Stimulated activated CD4-positive, alpha-beta T cell treated with anti-CD3 and anti-CD28 coated beads, Interleukin-2, amount 100 ng/mL, for 24 hours (primary cell): ENCODE measurements around the gene SLC39A9.
"Not testable (repeated sequence)": the region's sequence is repeated elsewhere in the genome, so short reads cannot be mapped to it uniquely, and the experiment has no call there.

Experiments used
- DNase-seq, 2 donors: peaks; one replicate each; pipeline ENCODE4 v3.0.0-alpha.2; 2020

Gene SLC39A9

DNA sequence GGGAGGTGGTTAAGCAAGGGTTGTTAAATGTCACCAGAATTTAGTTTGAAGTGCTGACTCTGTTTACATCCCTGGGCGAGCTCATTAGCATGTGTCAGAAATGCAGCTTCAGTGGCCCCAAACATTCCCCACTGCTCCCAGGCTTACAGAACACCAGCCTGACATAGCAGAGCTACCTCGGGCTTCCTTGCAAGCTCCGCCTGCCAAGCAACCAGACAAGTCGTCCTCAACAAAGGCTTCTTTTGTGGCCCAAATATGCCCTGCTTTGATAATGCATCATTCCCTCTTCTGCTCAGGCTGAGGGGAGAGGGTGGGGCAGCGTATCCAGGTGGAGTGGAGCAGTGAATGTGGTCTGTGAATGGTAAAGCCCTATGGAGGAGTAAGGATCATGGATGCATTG, 28.4 kb upstream of the SLC39A9 start:
- DNase-seq, result no peak

DNA sequence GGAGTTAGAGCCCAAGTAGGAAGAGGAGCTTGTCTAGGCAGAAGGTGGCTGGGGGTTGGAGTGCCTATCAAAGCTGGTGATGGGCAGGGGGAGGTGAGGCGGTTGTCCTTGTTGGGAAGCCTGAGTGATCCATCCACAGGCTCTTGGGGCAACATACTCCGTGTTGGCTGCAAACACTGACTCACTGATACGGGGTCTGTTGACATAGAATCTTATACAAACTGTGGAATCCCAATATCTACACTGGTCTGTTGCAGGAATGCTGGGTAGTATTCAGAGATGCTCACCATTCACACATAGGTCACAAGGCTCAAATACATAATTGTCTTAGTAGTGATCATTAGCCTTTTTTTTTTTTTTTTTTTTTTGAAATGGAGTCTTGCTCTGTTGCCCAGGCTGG, 26.3 kb upstream of the SLC39A9 start:
- no peak for DNase-seq

DNA sequence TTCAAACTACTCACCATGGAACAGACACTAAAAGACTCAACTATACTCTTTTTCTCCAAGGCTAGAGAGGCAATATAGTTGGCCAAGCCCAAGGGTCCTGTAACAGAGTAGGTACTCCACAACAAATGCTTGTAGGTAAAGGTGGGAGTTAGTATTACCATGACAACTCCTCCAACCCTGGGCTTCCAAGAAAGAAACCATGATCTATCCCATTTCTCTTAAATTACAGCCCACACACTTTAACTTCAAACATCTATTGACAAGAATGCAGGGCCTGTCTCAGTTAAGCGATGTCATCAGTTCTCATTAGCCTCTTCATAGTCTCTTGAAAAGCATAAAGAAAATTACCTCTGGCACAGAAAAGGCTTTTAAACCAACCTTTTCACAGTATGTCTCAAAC, 25.4 kb upstream of the SLC39A9 start:
- DNase-seq, result no peak

DNA sequence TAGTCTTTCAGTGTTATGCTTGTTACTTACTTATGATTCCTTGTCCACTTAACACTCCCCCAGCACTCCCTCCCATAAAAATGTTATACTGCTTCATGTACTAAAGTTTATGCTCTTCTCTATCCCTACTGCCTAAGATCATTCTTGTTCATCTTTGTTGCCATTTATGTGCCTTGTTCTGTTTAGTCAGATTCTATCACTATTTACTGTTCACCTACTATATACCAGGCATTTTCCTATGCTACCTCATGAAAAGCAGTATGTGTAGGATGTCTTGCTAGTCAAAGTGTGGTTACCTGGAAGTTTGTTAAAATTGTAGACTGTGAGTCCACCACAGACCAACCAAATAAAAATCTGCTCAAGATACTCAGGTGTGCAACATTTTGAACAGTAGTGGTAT, 24.3 kb upstream of the SLC39A9 start:
- no peak for DNase-seq

DNA sequence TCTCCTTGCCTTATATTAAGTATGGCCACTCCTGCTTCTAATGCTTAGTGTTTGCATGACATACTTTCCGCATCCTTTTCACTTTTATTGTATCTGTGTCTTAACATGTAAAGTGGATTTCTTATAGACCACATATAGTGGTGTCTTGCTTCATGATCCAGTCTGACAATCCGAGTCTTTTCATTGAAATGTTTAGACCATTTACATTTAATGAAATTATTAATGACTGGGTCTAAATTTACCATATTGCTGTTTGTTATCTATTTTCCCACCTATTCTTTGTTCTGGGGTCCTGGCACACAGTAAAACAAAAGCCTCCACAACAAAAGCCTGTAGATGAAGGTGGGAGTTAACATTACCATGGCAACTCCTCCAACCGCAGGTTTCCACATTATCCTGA, 23.3 kb upstream of the SLC39A9 start:
- no peak for DNase-seq

DNA sequence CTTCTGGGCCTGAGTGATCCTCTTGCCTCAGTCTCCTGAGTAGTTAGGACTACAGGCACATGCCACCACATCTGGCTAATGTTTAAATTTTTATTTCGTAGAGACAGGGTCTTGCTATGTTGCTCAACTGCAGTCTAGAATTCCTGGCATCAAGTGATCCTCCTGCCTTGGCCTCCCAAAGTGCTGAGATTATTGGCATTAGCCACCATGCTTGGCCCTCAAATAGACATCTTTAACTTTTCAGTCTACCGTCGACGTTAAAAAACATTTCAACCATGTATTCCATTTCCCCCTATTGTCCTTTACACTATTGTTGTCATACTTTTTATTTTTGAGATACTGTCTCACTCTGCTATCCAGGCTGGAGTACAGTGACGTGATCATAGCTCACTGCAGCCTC, 22.8 kb upstream of the SLC39A9 start:
- no peak for DNase-seq

DNA sequence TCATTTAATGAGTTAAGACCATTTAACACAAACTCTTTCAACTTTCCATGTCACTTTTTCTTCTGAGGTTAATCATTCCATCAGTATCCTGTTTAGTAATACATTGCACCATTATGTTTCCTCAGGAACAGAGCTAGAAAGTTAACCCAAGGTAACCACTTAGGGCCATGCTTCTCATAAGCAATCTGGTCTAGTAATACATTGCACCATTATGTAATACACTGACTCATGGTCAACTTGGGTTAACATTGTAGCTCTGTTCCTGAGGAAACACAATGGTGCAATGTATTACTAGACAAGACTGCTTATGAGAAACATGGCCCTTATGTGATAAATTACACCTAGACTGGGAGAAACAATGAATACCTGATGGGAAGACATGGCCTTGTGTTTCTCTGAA, 22.1 kb upstream of the SLC39A9 start:
- DNase-seq, result no peak

DNA sequence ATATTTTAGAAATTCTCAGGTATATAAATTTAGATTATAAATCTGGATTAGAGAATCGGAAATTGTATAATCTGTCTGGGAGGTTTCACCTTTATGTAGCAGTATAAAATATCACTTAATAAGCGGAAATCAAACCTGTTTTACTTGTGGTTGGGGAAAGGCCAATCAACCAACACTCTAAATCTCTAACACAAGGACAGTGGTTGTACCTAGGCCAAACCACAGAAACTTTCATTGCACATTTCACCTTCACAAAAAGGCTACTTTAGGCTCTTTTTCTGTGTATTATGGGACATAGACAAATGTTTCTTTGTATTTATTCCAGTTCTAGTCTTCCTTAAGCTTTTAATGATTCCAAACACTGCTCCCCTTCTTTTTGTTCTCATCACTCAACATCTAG, 20.2 kb upstream of the SLC39A9 start:
- no peak for DNase-seq

DNA sequence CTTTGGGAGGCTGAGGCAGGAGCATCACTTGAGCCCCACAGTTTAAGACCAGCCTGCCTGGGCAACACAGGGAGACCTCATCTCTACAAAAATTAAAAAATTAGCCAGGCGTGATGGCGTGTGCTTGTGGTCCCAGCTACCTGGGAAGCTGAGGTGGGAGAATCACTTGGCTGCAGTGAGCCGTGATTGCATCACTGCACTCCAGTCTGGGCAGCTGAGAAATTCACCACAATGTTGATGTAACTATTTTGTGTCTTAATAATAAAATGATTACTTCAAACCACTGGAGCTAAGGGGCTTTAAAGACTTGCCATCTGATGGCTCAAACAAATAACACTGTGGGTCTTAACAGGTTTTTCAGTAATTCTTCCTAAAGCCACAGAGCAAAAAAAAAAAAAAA, 11.2 kb upstream of the SLC39A9 start:
- no peak for DNase-seq

DNA sequence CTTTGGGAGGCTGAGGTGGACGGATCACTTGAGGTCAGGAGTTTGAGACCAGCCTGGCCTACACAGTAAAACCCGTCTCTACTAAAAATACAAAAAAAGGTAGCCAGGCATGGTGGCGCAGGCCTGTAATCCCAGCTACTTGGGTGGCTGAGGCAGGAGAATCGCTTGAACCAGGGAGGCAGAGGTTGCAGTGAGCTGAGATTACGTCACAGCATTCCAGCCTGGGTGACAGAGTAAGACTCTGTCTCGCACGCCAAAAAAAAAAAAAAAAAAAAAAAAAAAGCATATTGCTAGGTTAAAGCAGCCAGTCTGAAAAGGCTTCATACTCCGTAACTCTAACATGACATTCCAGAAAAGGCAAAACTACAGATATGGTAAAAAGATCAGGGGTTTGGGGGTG, 7.1 kb upstream of the SLC39A9 start:
- DNase-seq, result not testable (repeated sequence)

DNA sequence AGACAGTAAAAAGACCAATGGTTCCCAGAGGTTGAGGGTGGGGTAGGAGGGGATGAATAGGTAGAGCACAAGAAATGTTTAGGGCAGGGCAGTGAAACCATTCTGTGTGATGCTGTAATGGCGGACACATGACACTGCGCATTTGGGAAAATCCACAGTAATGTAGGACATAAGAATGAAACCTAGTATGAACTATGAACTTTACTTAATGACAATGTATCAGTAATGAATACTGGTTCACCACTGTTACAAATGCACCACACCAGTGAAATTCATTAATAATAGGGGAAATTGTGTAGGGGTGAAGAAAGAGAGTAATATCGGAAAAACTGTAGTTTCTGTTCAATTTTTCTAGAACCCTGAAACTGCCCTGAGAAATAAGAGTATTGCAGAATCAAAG, 6.0 kb upstream of the SLC39A9 start:
- no peak for DNase-seq

DNA sequence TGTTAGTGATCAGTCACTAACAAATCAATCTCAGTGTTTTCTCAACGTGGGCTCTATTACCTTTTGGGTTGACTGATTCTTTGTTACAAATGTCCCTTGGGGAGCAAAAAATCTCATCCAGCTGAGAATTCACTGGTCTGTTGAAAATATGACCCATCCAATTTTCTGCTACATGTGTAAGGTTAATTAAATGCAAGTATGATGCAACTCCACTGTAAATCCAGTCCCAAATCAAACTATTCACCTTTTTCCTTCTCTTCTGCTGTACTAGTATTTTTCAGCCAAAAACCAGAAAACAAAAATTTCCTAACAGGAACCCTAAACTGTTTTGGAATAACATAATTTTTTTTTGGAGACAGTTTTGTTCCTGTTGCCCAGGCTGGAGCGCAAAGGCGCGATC, 2.6 kb upstream of the SLC39A9 start:
- no peak for DNase-seq

DNA sequence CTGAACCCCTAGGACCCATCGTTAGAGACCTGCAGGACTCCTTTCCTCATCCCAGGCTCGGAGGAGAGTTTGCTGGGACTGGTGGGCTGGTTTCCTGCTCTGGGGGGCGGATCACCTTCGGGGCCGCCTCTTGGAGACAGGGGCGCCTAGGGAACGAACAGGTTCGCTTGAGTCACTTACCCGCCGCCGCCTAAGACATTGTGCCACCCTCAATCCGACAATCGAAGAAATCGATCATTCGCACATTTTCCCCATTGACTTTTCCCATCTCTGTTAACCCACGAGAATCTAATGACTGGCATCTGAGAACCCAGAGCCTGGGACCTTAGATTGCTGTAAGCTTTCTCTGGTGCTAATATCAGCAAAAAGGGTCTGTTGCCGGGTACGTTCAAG, 322 bp downstream of the SLC39A9 start:
- no peak for DNase-seq

DNA sequence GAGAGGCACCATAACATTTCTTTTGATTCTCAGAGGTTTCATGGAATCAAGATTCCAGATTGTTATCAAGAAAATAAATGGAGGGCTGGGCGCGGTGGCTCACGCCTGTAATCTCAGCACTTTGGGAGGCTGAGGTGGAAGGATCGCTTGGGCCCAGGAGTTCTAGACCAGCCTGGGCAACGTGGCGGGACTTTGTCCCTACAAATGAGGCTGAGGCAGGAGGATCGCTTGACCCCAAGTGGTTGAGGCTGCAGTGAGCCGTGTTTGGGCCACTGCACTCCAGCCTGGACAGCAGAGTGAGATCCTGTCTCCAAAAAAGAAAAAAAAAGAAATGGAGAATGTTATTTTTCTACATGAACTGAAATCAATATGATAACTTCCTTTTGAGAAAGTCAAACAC, 1.3 kb downstream of the SLC39A9 start:
- no peak for DNase-seq

DNA sequence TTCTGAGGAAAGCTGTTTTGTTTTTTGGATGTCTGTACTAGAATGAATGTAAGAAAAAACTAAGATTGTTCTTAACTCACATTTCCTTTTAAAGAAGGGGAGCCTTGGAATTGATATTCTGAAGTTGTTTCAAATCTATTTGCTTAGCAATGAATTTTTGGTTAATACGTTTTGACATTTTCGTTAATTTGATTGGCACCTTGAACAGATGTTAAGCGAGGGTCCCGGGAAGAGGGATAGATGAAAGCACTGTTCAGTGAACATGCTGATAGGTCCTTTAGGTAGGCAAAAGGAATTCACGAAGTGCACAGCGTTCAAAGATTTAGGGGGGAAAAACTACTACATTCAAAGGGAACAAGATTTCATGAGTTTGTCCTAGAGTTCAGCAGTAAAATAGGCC, 1.7 kb downstream of the SLC39A9 start:
- no peak for DNase-seq

DNA sequence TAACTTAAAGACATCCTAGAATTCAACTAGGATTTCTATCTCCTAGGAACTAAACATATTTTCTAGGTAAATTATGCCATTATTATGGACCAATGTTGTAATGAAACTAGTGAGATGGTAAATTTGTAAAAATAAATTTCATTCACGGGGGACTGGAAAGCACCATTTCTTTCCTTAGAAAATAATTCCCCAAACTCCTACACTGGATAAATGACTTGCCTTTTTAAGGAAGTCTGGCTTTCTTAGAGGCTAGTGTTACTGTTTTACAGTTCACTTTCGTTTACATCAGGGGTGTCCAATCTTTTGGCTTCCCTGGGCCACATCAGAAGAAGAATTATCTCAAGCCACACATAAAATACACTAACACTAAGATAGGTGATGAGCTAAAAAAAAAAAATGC, 3.3 kb downstream of the SLC39A9 start:
- no peak for DNase-seq

DNA sequence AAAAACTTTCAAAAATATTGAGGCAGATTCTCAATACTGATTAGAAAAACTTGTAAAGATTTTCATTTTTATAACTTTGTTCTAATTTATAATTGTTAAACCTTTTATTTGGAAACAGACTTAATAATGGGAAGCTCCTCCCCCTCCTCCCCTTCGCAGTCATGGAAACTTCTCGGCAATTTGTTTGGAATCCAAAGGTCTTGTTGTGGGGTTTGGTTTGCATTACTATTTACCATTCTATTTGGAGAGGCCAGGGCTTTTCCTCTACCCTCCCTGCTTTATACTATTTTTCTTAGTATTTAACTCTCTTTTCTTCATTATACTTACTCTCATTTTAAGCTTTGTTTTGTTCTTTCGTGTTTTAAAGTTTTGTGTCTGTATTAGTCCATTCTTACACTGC, 6.0 kb downstream of the SLC39A9 start:
- DNase-seq, result no peak

DNA sequence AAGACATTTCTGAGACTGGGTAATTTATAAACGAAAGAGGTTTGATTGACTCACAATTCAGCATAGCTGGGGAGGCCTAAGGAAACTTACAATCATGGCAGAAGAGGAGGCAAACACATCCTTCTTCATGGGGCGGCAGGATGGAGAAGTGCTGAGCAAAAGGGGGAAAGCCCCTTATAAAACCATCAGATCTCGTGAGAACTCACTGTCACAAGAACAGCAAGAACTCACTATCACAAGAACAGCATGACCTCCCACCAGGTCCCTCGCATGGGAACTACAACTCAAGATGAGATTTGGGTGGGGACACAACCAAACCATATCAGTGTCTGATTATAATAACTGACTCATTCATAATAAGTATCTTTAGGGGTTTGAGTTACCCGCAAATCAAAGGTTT, 6.4 kb downstream of the SLC39A9 start:
- no peak for DNase-seq

DNA sequence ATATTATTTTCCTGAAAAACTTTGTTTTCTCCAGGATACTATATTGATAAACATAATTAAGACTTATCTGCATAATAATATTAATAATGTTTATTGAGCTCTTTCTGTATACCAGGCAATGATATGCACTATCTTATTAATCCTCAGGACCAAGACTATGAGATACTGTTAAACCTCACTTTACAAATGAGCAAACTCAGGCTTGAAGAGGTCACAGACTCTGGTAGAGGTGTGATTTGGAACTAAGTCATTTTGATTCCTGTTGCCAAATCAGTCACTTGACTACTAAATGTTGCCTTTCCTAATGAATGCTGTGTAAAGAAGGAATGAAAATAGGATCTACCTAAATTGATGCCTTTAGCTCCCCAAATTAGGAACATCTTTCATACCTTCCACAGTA, 7.3 kb downstream of the SLC39A9 start:
- no peak for DNase-seq

DNA sequence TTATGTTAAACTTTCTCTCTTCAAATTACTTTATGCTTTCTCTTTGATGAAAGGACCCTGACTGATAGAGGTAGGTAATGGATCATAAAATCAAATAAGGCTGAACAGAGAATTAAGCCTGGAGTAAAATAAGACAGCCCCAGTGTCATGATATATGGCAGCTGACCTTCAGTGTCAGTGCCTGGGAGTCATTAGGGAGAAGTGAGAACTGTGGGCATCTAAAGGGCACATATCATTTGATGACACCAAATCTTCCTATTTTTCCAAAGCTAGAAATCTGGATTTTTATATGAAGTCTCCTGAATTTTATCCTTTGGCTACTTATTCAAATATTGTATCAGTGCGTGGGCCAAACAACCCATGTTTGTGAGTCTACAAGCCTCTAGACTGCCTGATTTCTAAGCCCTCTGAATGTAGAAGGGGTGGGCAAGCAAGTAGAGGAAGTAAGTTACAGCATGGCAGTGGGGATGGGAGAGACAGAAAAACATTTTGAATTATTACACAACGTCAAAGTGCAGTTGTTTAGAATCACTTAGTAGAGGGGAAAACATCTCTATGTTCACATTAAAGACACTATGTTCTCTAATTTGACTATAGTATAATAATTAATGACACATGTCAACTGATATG, 10.0 kb downstream of the SLC39A9 start:
- no peak for DNase-seq

DNA sequence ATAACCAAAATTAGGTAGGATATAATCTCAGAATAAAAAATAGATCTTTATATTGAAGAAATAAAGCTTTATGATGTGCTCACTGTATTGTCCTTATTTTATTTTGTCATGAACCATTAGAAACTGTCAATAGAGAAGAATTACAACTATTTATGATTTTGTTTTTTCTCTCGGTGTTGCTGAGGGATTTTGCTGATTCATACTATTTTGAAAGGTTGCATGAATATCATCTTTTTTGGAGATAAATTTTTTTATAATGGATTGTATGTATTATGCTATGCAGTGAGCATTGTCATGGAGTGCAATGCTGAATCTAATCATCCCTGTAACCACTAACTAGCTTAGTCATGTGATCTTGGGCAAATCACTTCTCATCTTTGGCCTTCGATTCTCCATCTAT, 15.0 kb downstream of the SLC39A9 start:
- DNase-seq, result no peak

DNA sequence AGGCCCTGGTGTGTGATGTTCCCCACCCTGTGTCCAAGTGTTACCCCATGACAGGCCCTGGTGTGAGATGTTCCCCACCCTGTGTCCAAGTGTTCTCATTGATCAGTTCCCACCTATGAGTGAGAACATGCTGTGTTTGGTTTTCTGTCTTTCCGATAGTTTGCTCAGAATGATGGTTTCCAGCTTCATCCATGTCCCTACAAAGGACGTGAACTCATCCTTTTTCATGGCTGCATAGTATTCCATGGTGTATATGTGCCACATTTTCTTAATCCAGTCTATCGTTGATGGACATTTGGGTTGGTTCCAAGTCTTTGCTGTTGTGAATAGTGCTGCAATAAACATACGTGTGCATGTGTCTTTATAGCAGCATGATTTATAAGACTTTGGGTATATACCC, 17.6 kb downstream of the SLC39A9 start:
- DNase-seq, result not testable (repeated sequence)

DNA sequence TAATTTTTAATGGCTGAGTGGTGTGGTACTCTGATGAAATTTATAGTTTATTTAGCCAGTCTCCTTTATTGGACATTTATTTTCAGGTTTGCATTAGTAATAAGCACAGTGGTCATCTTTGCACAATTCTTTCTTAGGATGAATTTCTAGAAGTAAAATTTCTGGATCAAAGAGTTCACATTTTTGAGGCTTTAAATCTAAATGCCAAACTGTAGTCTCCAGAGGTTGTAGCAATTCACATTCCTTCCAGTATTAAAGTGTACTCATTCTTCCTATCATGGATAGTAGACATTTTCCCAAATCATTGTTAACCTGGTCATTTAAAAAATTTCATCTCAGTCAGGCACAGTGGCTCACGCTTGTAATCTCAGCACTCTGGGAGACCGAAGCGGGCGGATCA, 24.8 kb downstream of the SLC39A9 start:
- no peak for DNase-seq

DNA sequence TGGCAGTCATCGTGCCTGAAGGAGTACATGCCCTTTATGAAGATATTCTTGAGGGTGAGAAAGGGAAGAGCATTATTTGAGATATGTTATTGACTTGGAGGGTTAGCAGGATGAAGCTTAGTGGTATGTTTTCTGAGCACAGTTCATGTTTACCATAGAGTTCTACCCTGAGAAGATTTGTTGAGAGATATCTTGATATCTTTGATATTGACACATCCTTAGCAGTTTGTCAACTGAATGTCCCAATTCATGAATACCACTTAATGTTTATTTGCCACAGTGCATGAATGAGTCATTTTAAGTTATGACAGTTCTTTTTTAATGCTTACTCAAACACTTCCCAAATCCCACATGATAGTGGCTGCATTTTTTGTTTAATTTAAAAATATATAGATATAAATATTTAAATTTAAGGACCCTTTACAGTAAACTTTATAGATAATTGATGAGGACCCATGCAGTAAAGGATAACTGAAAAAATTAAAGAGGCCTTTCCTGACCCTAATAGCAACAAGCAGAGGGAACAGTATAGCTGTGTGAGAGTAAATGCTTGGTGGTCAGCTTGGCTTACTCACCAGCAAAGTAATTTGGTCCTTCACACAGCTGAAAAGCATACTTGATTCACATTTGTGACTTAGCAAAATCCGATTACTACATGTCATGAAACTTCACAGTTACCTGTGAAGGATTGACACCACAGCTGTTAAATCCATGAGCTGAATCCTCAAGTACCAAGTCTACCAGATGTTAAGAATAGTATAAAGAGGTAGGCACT, 25.8 kb downstream of the SLC39A9 start:
- no peak for DNase-seq

DNA sequence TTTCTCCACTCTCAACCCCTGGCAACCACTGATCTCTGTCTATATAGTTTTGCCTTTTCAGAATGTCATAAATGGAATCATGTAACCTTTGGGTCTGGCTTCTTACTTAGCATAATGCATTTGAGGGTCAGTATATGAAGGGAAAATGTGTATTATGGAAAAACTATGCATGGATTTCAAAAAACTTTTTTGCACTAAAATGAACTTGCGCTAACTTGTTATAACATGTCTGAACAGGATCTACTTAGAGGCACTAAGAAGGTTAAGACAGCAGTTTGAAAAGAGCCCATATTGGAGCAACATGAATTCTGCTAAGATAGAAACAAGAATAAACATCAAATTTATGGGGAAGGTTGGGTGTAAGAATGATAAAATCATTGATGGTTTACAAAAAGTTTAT, 29.1 kb downstream of the SLC39A9 start:
- no peak for DNase-seq
